ENCODE measurements around the gene NEUROD2. TPM values are rescaled to one million over a fixed set of nuclear protein-coding genes. Genes with fewer than 3 reads are reported as not detected.

The NEUROD2 gene
- polyA plus RNA-seq (2012; ENCODE audit: low read depth, missing spikeins): 0.05 TPM

- TF ChIP-seq POLR2A (IDR thresholded peaks at IDR 0.05; ENCODE audit: low read depth, low read length) (no peak), POU2F2 (IDR thresholded peaks at IDR 0.05; ENCODE audit: low read depth, low read length) (no peak), SPI1 (IDR thresholded peaks at IDR 0.05; ENCODE audit: low read depth, low read length) (no peak), PAX5 (IDR thresholded peaks at IDR 0.05; ENCODE audit: insufficient read depth, low read length, severe bottlenecking) (no peak), TAF1 (IDR thresholded peaks at IDR 0.05; ENCODE audit: low read depth, low read length) (no peak), POLR2AphosphoS5 (IDR thresholded peaks at IDR 0.05; ENCODE audit: low read depth, low read length) (no peak)
- DNase-seq (ENCODE audit: insufficient read length, low spot score) (no peak), FAIRE-seq (no peak)
Observed at GRCh38 chr17:39607851-39608130, at the start of gene NEUROD2. NEUROD2 (minus strand) TSS chr17:39607920; CDS start chr17:39606599, 1,321 bp downstream.

- DNase-seq (ENCODE audit: insufficient read length, low spot score) (no peak), FAIRE-seq (no peak)
- no peak for TF ChIP-seq TAF1 (IDR thresholded peaks at IDR 0.05; ENCODE audit: low read depth, low read length)
- no peak for TF ChIP-seq POLR2A (IDR thresholded peaks at IDR 0.05; ENCODE audit: low read depth, low read length)
- no peak for TF ChIP-seq POU2F2 (IDR thresholded peaks at IDR 0.05; ENCODE audit: low read depth, low read length)
- TF ChIP-seq POLR2AphosphoS5 (IDR thresholded peaks at IDR 0.05; ENCODE audit: low read depth, low read length): no peak
- no peak for TF ChIP-seq PAX5 (IDR thresholded peaks at IDR 0.05; ENCODE audit: insufficient read depth, low read length, severe bottlenecking)
- TF ChIP-seq SPI1 (IDR thresholded peaks at IDR 0.05; ENCODE audit: low read depth, low read length): no peak
Observed at GRCh38 chr17:39655105-39655504, 47.4 kb upstream of the NEUROD2 start.

- FAIRE-seq (peak; percentile 72), DNase-seq (ENCODE audit: insufficient read length, low spot score) (peak; percentile 98)
- TF ChIP-seq POLR2A (IDR thresholded peaks at IDR 0.05; ENCODE audit: low read depth, low read length) (no peak), TAF1 (IDR thresholded peaks at IDR 0.05; ENCODE audit: low read depth, low read length) (no peak), PAX5 (IDR thresholded peaks at IDR 0.05; ENCODE audit: insufficient read depth, low read length, severe bottlenecking) (no peak), POU2F2 (IDR thresholded peaks at IDR 0.05; ENCODE audit: low read depth, low read length) (no peak), POLR2AphosphoS5 (IDR thresholded peaks at IDR 0.05; ENCODE audit: low read depth, low read length) (no peak), SPI1 (IDR thresholded peaks at IDR 0.05; ENCODE audit: low read depth, low read length) (no peak)
Observed at GRCh38 chr17:39653662-39654331, 46.1 kb upstream of the NEUROD2 start.

GRCh38 chr17:39653316-39653661, 45.6 kb upstream of the NEUROD2 start:
- no peak for FAIRE-seq
- TF ChIP-seq SPI1 (IDR thresholded peaks at IDR 0.05; ENCODE audit: low read depth, low read length) (no peak), PAX5 (IDR thresholded peaks at IDR 0.05; ENCODE audit: insufficient read depth, low read length, severe bottlenecking) (no peak), TAF1 (IDR thresholded peaks at IDR 0.05; ENCODE audit: low read depth, low read length) (no peak), POLR2A (IDR thresholded peaks at IDR 0.05; ENCODE audit: low read depth, low read length) (no peak), POLR2AphosphoS5 (IDR thresholded peaks at IDR 0.05; ENCODE audit: low read depth, low read length) (no peak), POU2F2 (IDR thresholded peaks at IDR 0.05; ENCODE audit: low read depth, low read length) (no peak)
- no peak for DNase-seq (ENCODE audit: insufficient read length, low spot score)

GRCh38 chr17:39652587-39653315, 45.0 kb upstream of the NEUROD2 start:
- DNase-seq (ENCODE audit: insufficient read length, low spot score): no peak
- no peak for TF ChIP-seq PAX5 (IDR thresholded peaks at IDR 0.05; ENCODE audit: insufficient read depth, low read length, severe bottlenecking)
- TF ChIP-seq POLR2AphosphoS5 (IDR thresholded peaks at IDR 0.05; ENCODE audit: low read depth, low read length): no peak
- TF ChIP-seq POLR2A (IDR thresholded peaks at IDR 0.05; ENCODE audit: low read depth, low read length): no peak
- TF ChIP-seq SPI1 (IDR thresholded peaks at IDR 0.05; ENCODE audit: low read depth, low read length): no peak
- no peak for TF ChIP-seq TAF1 (IDR thresholded peaks at IDR 0.05; ENCODE audit: low read depth, low read length)
- TF ChIP-seq POU2F2 (IDR thresholded peaks at IDR 0.05; ENCODE audit: low read depth, low read length): no peak
- no peak for FAIRE-seq

GRCh38 chr17:39651923-39652586, 44.3 kb upstream of the NEUROD2 start:
- DNase-seq (ENCODE audit: insufficient read length, low spot score): no peak
- TF ChIP-seq TAF1 (IDR thresholded peaks at IDR 0.05; ENCODE audit: low read depth, low read length) (no peak), POLR2A (IDR thresholded peaks at IDR 0.05; ENCODE audit: low read depth, low read length) (no peak), POU2F2 (IDR thresholded peaks at IDR 0.05; ENCODE audit: low read depth, low read length) (no peak), SPI1 (IDR thresholded peaks at IDR 0.05; ENCODE audit: low read depth, low read length) (no peak), PAX5 (IDR thresholded peaks at IDR 0.05; ENCODE audit: insufficient read depth, low read length, severe bottlenecking) (no peak), POLR2AphosphoS5 (IDR thresholded peaks at IDR 0.05; ENCODE audit: low read depth, low read length) (no peak)
- FAIRE-seq: no peak

GRCh38 chr17:39650121-39650579, 42.4 kb upstream of the NEUROD2 start:
- TF ChIP-seq SPI1 (IDR thresholded peaks at IDR 0.05; ENCODE audit: low read depth, low read length) (no peak), POLR2AphosphoS5 (IDR thresholded peaks at IDR 0.05; ENCODE audit: low read depth, low read length) (no peak), POU2F2 (IDR thresholded peaks at IDR 0.05; ENCODE audit: low read depth, low read length) (no peak), POLR2A (IDR thresholded peaks at IDR 0.05; ENCODE audit: low read depth, low read length) (no peak), PAX5 (IDR thresholded peaks at IDR 0.05; ENCODE audit: insufficient read depth, low read length, severe bottlenecking) (no peak), TAF1 (IDR thresholded peaks at IDR 0.05; ENCODE audit: low read depth, low read length) (no peak)
- DNase-seq (ENCODE audit: insufficient read length, low spot score) (no peak), FAIRE-seq (no peak)

- FAIRE-seq (no peak), DNase-seq (ENCODE audit: insufficient read length, low spot score) (no peak)
- no peak for TF ChIP-seq POU2F2 (IDR thresholded peaks at IDR 0.05; ENCODE audit: low read depth, low read length)
- TF ChIP-seq POLR2A (IDR thresholded peaks at IDR 0.05; ENCODE audit: low read depth, low read length): no peak
Observed at GRCh38 chr17:39648616-39649366, 41.1 kb upstream of the NEUROD2 start.

GRCh38 chr17:39647256-39647655, 39.5 kb upstream of the NEUROD2 start:
- TF ChIP-seq POU2F2 (IDR thresholded peaks at IDR 0.05; ENCODE audit: low read depth, low read length) (no peak), POLR2AphosphoS5 (IDR thresholded peaks at IDR 0.05; ENCODE audit: low read depth, low read length) (no peak), PAX5 (IDR thresholded peaks at IDR 0.05; ENCODE audit: insufficient read depth, low read length, severe bottlenecking) (no peak), POLR2A (IDR thresholded peaks at IDR 0.05; ENCODE audit: low read depth, low read length) (no peak), SPI1 (IDR thresholded peaks at IDR 0.05; ENCODE audit: low read depth, low read length) (no peak), TAF1 (IDR thresholded peaks at IDR 0.05; ENCODE audit: low read depth, low read length) (no peak)
- no peak for DNase-seq (ENCODE audit: insufficient read length, low spot score)
- FAIRE-seq: no peak
